PC-9 (cell line): Measurements from ENCODE around the gene WDR11. TPM values are rescaled to one million over a fixed set of nuclear protein-coding genes. Genes with fewer than 3 reads are reported as not detected.

ENCODE experiments used
- BruUV-seq: library from RNA; stranded (reverse); fragments of 400-500 nt; replicated peaks from 2 replicates; lab custom pipeline; 2021; lab: Mats Ljungman, UMichigan
- CTCF ChIA-PET: fragments of 300-600 bp; sonication (Branson Sonifier 250); formaldehyde crosslinking; loops from one replicate; lab custom pipeline; 2022; ENCODE audit warnings: antibody characterized with exemption; lab: Charles Lee
- POLR2A ChIA-PET: fragments of 300-600 bp; sonication (Branson Sonifier 250); formaldehyde crosslinking; loops from one replicate; lab custom pipeline; 2022; ENCODE audit warnings: antibody characterized with exemption; ENCODE audit not compliant: unreplicated experiment; lab: Charles Lee
- DNase-seq, 2 experiments: peaks; one replicate each; pipeline versions ENCODE4 v3.0.0 to v3.0.0-alpha.2; 2015 to 2022; ENCODE audit warnings: mixed read lengths in 1 of 2
- H2AFZ ChIP-seq: fragments of 200-600 bp; sonication (generic); 2 replicates; pipeline ENCODE4 v1.8.1; 2017; ENCODE audit warnings: antibody characterized with exemption
- H3F3A ChIP-seq: fragments of 200-600 bp; sonication (generic); 2 replicates; pipeline ENCODE4 v1.8.1; 2017; ENCODE audit warnings: antibody characterized with exemption, mild to moderate bottlenecking, low read depth; ENCODE audit not compliant: insufficient read depth
- H3K27ac ChIP-seq: fragments of 200-600 bp; sonication (generic); 2 replicates; pipeline ENCODE4 v1.6.1; 2016; ENCODE audit warnings: mixed run types
- H3K27me3 ChIP-seq: fragments of 200-600 bp; sonication (generic); 2 replicates; pipeline ENCODE4 v1.6.1; 2016; ENCODE audit warnings: low read depth, mixed run types; ENCODE audit not compliant: insufficient read depth
- H3K36me3 ChIP-seq: fragments of 200-600 bp; sonication (generic); 2 replicates; pipeline ENCODE4 v1.6.1; 2016; ENCODE audit warnings: low read depth, mixed run types
- H3K4me1 ChIP-seq: fragments of 200-600 bp; sonication (generic); replicated peaks from 2 replicates; pipeline ENCODE4 v1.6.1; 2016; ENCODE audit warnings: mixed run types; ENCODE audit not compliant: insufficient read depth
- H3K4me2 ChIP-seq: fragments of 200-600 bp; sonication (generic); 2 replicates; pipeline ENCODE4 v1.6.1; 2017; ENCODE audit warnings: mixed run types
- H3K4me3 ChIP-seq: fragments of 200-600 bp; sonication (generic); 2 replicates; pipeline ENCODE4 v1.6.1; 2016; ENCODE audit warnings: mixed run types
- H3K79me2 ChIP-seq: fragments of 200-600 bp; sonication (generic); 2 replicates; pipeline ENCODE4 v1.6.1; 2017; ENCODE audit warnings: low read depth, mixed run types
- H3K9me2 ChIP-seq: fragments of 200-600 bp; sonication (generic); 2 replicates; pipeline ENCODE4 v1.8.1; 2017; ENCODE audit warnings: mild to moderate bottlenecking; ENCODE audit not compliant: insufficient read depth
- H3K9me3 ChIP-seq: fragments of 200-600 bp; sonication (generic); 2 replicates; pipeline ENCODE4 v1.8.1; 2016; ENCODE audit warnings: low read depth; ENCODE audit not compliant: insufficient read depth
- H4K20me1 ChIP-seq: fragments of 200-600 bp; sonication (generic); 2 replicates; pipeline ENCODE4 v1.8.1; 2017; ENCODE audit not compliant: insufficient read depth
- CTCF ChIP-seq: fragments of 200-600 bp; sonication (generic); conservative IDR thresholded peaks from 2 replicates; pipeline ENCODE4 v1.6.1; 2017; ENCODE audit warnings: mixed run types, antibody characterized with exemption, mild to moderate bottlenecking, moderate library complexity
- EZH2 ChIP-seq: fragments of 200-600 bp; sonication (generic); IDR thresholded peaks from 2 replicates; pipeline ENCODE4 v1.8.0; 2017; ENCODE audit warnings: antibody characterized with exemption, low read depth
- intact Hi-C: fragments of 100-400 bp; cut with micrococcal nuclease; formaldehyde crosslinking; loops from one replicate; pipeline ENCODE4 v1.10.0; 2022; ENCODE audit not compliant: unreplicated experiment
- total RNA-seq: library from RNA; stranded (reverse); gene quantifications from 2 replicates; pipeline ENCODE4 v1.2.3, GENCODE V29; 2021

WDR11 gene
- total RNA-seq, 1 experiment from 2014 or later: 27.4 TPM

- Histone ChIP-seq H3K4me2 (no peak overlapping the region), H3K79me2 (no peaks in the 10 kb centered on the region), H3K27me3 (no peaks in the 10 kb centered on the region), H4K20me1 (no peaks in the 10 kb centered on the region), H3K4me1 (no peaks in the 10 kb centered on the region), H3K9me2 (no peaks in the 10 kb centered on the region), H3K9me3 (no peaks in the 10 kb centered on the region), H3K27ac (no peak overlapping the region), H2AFZ (no peak overlapping the region), H3K4me3 (no peak overlapping the region), H3K36me3 (no peaks in the 10 kb centered on the region), H3F3A (no peaks in the 10 kb centered on the region)
- no peak for DNase-seq
- ChIA-PET POLR2A (no interaction called here), CTCF (no interaction called here)
- no TSS peak for BruUV-seq
- intact Hi-C loops: no loop called here
- TF ChIP-seq CTCF: no peak
- TF ChIP-seq EZH2: no peak
Observed at GRCh38 chr10:120861178-120861855, 10.2 kb downstream of the WDR11 start.

- intact Hi-C loops: no loop called here
- no peaks in the 10 kb centered on the region for H3K79me2 ChIP-seq
- no peaks in the 10 kb centered on the region for H3K9me3 ChIP-seq
- TF ChIP-seq CTCF (no peak), EZH2 (no peak)
- no peak overlapping the region for H2AFZ ChIP-seq
- no peak overlapping the region for H3K27ac ChIP-seq
- no peak overlapping the region for H3K4me2 ChIP-seq
- ChIA-PET CTCF (no interaction called here), POLR2A (no interaction called here)
- H3K36me3 ChIP-seq: no peaks in the 10 kb centered on the region
- H3K4me1 ChIP-seq: no peaks in the 10 kb centered on the region
- no peaks in the 10 kb centered on the region for H3K9me2 ChIP-seq
- no peaks in the 10 kb centered on the region for H3K27me3 ChIP-seq
- H4K20me1 ChIP-seq: no peaks in the 10 kb centered on the region
- H3K4me3 ChIP-seq: no peak overlapping the region
- DNase-seq: no peak
- BruUV-seq: no TSS peak
- H3F3A ChIP-seq: no peaks in the 10 kb centered on the region
Observed at GRCh38 chr10:120873741-120874140, 22.6 kb downstream of the WDR11 start.

- BruUV-seq: no TSS peak
- H3K27me3 ChIP-seq: no peaks in the 10 kb centered on the region
- H4K20me1 ChIP-seq: no peaks in the 10 kb centered on the region
- ChIA-PET CTCF (no interaction called here), POLR2A (no interaction called here)
- H3K4me2 ChIP-seq: no peak overlapping the region
- H2AFZ ChIP-seq: no peak overlapping the region
- no peak overlapping the region for H3K27ac ChIP-seq
- H3K9me3 ChIP-seq: no peaks in the 10 kb centered on the region
- no peaks in the 10 kb centered on the region for H3K79me2 ChIP-seq
- DNase-seq: no peak
- intact Hi-C loops: no loop called here
- H3K9me2 ChIP-seq: no peaks in the 10 kb centered on the region
- H3K4me3 ChIP-seq: no peak overlapping the region
- TF ChIP-seq EZH2 (no peak), CTCF (no peak)
- H3K4me1 ChIP-seq: no peaks in the 10 kb centered on the region
- H3F3A ChIP-seq: no peaks in the 10 kb centered on the region
- 0 out of 2 replicates have a peak, but pooled peaks cover 6% of the 10 kb centered on the region for H3K36me3 ChIP-seq
Observed at GRCh38 chr10:120883071-120883470, 31.9 kb downstream of the WDR11 start.
